ENCODE measurements around the gene ARMH1.

The ARMH1 gene

GRCh38 chr1:44759077-44759476 lies 84.6 kb downstream of the ARMH1 start:
- no peak for TF ChIP-seq FOXM1 (IDR thresholded peaks at IDR 0.05; ENCODE audit: borderline replicate concordance, low read depth)
- no peak for TF ChIP-seq USF1 (IDR thresholded peaks at IDR 0.05)
- TF ChIP-seq TAF1 (IDR thresholded peaks at IDR 0.05; ENCODE audit: low read depth), result no peak
- no peak for TF ChIP-seq REST (IDR thresholded peaks at IDR 0.05; ENCODE audit: low read depth)
- no peak for TF ChIP-seq EP300 (IDR thresholded peaks at IDR 0.05; ENCODE audit: borderline replicate concordance)
- TF ChIP-seq MAX (IDR thresholded peaks at IDR 0.05), result no peak
- TF ChIP-seq ZBTB7A (IDR thresholded peaks at IDR 0.05; ENCODE audit: low read depth), result no peak
- no peak for TF ChIP-seq EGR1 (IDR thresholded peaks at IDR 0.05)
- TF ChIP-seq CREB1 (IDR thresholded peaks at IDR 0.05; ENCODE audit: low read depth), result no peak
- TF ChIP-seq RAD21 (IDR thresholded peaks at IDR 0.05; ENCODE audit: low read depth), result no peak

- no peak for TF ChIP-seq CREB1 (IDR thresholded peaks at IDR 0.05; ENCODE audit: low read depth)
- TF ChIP-seq EP300 (IDR thresholded peaks at IDR 0.05; ENCODE audit: borderline replicate concordance), result no peak
- no peak for TF ChIP-seq USF1 (IDR thresholded peaks at IDR 0.05)
- no peak for TF ChIP-seq RAD21 (IDR thresholded peaks at IDR 0.05; ENCODE audit: low read depth)
- TF ChIP-seq NFIC (IDR thresholded peaks at IDR 0.05), result no peak
- no peak for TF ChIP-seq REST (IDR thresholded peaks at IDR 0.05; ENCODE audit: low read depth)
These were observed 86.4 kb downstream of the ARMH1 start for GRCh38 chr1:44760876-44761275.
